Subcutaneous preadipocyte (primary cell): ENCODE measurements around the gene WBP2NL. TPM values are rescaled to one million over a fixed set of nuclear protein-coding genes. Genes with fewer than 3 reads are reported as not detected.

ENCODE experiments used
- small RNA-seq: library from RNA; depleted of rRNA; stranded (forward); fragments of <200 nt; gene quantifications from one replicate; pipeline ENCODE3, GENCODE V24; 2012
- total RNA-seq: library from RNA; depleted of rRNA; stranded (reverse); fragments of >200 nt; gene quantifications from 2 replicates; pipeline ENCODE4 v1.2.3, GENCODE V29; 2012

WBP2NL gene, protein sequence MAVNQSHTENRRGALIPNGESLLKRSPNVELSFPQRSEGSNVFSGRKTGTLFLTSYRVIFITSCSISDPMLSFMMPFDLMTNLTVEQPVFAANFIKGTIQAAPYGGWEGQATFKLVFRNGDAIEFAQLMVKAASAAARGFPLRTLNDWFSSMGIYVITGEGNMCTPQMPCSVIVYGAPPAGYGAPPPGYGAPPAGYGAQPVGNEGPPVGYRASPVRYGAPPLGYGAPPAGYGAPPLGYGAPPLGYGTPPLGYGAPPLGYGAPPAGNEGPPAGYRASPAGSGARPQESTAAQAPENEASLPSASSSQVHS
- total RNA-seq: 0.37 TPM in 1 of 2 replicates, not detected in the other

DNA sequence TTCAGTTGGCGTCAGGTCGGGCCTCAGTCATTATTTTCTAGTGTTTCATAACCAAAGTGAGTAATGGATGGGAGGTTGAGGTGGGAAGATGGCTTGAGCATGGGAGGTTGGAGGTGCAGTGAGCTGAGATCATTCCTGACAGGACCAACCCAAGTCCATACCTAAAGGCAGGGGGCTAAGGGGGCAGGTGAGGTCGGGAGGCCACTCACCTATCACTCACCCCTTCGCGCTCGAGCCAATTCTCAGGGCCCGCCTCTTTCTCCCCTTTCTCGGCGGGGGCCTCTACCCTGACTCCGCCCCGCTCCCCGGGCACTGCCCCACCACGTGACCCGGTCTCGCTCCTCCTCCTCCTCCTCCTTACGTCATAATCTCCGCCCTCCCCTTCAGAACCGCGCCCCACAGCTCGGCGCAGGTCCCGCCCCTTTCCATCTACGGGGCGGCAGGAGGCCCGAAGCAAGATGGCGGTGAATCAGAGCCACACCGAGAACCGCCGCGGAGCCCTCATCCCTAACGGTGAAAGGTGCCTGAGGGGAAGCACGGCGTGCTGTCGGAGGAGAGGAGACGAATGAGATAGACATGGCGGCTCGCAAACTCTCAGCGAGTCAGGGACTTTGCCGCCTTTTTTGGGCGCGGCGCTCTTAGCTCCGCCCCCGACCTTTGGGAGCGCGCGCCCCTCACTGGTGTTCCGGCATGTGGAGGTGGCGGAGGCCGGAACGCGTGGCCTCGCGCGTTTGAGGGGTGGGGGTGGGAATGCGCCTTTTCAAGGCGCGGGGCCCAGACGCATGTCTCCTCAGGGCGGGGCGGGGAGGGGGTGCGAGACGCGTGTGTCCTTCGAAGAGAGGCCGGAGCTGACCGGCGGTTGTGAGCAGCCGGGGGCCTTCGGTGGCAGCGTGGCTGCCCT, at the start of gene WBP2NL:
Gene WBP2NL, plus strand, starts transcription at position 428 of the 901 bp plus-strand sequence. Its CDS starts 31 bp downstream, at position 459.

DNA sequence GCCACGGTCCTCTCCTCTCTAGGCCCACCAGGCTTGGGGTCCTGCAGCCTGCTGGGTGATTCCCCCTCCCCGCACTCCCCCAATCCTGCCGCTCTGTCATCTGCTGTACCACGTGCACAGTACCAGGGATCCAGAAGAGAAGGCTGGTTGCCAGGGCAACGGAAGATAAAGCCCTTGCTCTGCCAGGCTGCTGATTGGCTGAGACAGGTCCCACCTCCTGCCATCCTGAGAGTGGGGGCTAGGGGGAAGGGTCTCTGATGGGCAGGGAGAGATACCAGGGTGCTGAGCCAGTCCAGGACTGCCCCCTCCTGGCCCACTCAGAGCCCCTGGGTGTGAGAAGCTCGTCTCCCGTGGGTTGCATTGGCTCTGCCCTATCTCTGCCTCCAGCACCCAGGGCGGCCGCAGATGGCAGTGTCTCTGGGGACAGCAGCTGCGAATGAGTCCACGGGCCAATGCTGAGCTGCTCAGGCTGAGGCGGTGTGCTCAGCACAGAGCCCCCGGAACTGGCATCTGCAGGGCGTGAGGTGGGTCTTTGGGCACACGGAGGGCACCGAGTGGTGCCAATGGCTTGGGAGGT, 46.6 kb upstream of the WBP2NL start, which contains the start of gene SMIM45:
Gene SMIM45, plus strand, starts transcription at position 253 of the 577 bp plus-strand sequence.

DNA sequence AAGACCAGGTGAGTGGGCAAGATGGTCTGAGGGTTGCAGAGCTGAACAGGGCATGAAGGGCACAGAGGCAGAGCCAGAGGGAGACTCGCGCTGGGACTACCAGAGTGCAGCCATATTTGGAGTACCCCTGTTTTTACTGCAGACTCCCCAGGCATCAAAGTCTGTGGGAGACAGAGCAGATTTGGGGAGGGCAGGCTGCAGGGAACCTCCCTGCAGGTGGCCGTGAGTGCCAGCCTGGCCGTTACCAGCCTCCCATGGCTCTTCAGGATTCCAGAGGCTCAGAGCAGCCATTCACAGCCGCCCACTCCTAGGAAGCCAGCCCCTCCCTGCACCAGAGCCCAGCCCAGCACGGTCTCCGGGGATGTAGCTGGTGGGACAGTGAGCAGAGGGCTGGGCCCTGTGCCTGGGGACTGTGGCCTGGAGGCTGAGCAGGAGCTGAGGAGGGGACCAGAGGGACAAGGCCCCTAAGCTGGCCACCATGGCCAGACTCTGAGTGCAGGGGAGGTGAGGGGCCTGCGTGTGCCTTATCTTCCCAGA, 29.4 kb upstream of the WBP2NL start, which contains the start of gene SEPTIN3:
Gene SEPTIN3, plus strand, starts transcription at position 334 of the 537 bp plus-strand sequence. CDS start 2,050 bp downstream, outside the sequence.

DNA sequence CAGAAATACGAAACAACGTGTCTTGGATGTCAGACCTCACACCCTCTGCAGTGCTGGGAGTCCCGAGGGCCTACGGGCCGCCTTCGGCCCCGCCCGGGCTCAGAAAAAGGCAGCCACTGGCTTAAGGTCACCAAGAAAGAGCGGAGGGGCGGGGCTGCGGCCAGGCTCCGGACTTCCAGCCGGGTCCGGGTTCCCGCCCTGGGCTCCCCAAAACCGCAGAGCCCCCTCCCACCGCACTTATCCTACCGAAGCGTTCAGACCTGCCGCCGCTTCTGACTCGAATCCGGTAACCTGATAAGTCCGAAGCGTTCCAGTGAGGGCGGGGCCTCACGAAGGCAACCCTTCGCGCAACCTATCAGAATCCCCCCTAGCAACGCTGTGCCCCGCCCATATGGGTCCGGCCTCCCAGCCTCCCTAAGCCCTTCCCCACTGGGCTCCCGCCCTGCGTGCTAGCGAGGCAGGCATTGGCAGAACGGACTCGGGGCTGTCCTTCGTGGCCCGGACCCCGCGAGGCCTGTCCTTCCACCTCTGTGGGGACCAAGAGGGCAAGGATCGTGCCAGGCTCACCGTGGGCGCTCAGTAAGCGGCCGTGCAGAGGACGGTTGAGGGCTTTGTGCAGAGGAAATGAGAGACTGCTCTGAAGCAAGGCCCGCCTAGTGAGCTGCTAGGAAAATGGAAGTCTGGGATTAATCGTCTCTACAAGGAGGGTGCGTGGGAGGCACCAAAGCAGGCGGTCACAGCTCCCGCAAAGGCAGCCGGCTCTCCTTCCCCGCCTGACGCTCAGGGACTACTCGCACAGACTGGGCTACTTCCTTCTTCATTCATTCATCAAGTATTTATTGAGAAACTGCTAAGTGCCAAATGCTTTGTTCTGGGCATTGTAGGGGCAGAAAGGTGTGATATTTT, 72.2 kb downstream of the WBP2NL start, which contains the start of gene NAGA:
Gene NAGA, minus strand, starts transcription at position 296 of the 906 bp plus-strand sequence. CDS start 515 bp downstream, outside the sequence.

DNA sequence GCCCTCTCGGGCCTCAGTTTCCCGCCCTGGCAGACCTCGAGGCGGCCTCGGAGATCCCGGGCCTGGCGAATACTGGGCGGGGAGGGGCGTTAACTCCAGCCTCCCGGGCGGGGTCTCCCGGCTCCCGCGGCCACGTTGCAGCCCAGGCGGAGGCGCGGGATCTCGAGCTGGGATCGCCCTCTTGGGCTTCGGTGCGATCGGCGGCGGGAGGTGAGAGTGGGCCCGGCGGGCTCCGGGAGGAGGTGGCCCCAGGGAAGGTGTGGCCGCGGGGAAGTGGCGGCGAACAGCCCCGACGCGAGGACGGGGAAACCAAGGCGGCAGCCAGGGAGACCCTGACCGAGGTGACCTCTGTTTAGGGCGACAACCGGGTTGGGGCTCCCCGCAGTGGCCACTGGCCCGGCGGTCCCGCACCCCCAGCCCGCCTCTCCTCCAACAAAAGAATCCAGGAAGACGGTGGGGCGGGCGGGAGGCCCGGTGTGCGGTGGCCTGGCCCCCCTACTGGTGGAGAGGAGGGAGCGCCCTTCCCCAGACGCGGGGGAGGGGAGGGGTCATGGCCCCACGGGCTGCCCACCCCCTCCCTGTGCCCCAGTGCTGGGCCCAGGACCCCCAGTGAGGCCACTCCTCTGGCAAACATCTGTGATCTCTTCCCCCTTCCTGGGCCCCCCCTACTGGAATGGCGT, 75.7 kb downstream of the WBP2NL start, which contains the start of gene PHETA2:
Gene PHETA2, plus strand, starts transcription at position 117 of the 680 bp plus-strand sequence. CDS start 3,046 bp downstream, outside the sequence.

Small RNA genes lying within 50 kb of the gene (small RNA-seq; reads per million reads assigned to genes)
- not detected for gene SNORD13P1

Other genes with a start within 250 kb of the WBP2NL start
- 7.3 and 11.9 TPM in 2 replicates for gene CCDC134, start 198.1 kb upstream of the WBP2NL start, total RNA-seq
- 80.1 and 106 TPM in 2 replicates for gene SREBF2, start 165.7 kb upstream of the WBP2NL start, total RNA-seq
- not detected in 2 replicates for gene SHISA8, start 83.7 kb upstream of the WBP2NL start, total RNA-seq
- gene TNFRSF13C, start 72.0 kb upstream of the WBP2NL start, total RNA-seq: 0.20 and 0.37 TPM in 2 replicates
- 25.6 and 26.5 TPM in 2 replicates for gene CENPM, start 51.6 kb upstream of the WBP2NL start, total RNA-seq
- gene SEPTIN3, start 29.3 kb upstream of the WBP2NL start, total RNA-seq: under 0.01 TPM in 1 of 2 replicates, not detected in the other
- 40.1 and 40.9 TPM in 2 replicates for gene NAGA, start 72.0 kb downstream of the WBP2NL start, total RNA-seq
- gene PHETA2, start 75.5 kb downstream of the WBP2NL start, total RNA-seq: 10.4 and 10.7 TPM in 2 replicates
- 2.9 and 4.1 TPM in 2 replicates for gene SMDT1, start 80.9 kb downstream of the WBP2NL start, total RNA-seq
- 36.6 and 37.1 TPM in 2 replicates for gene NDUFA6, start 92.0 kb downstream of the WBP2NL start, total RNA-seq
- 0.20 and 0.37 TPM in 2 replicates for gene CYP2D6, start 132.0 kb downstream of the WBP2NL start, total RNA-seq